Activated CD4-positive, alpha-beta T cell treated with anti-CD3 and anti-CD28 coated beads, Interleukin-2, amount 10 ng/mL, durations not matched to agents 7 days and 5 days (primary cell): Measurements from ENCODE around the gene TXNRD2. TPM values are rescaled to one million over a fixed set of nuclear protein-coding genes. Genes with fewer than 3 reads are reported as not detected.

ENCODE experiments used
- CTCF ChIA-PET: fragments of 350-600 bp; sonication (Branson Sonifier 250); formaldehyde crosslinking; loops from one replicate; lab custom pipeline; 2021; ENCODE audit warnings: antibody characterized with exemption; lab: Charles Lee
- POLR2A ChIA-PET: fragments of 350-600 bp; sonication (Branson Sonifier 250); formaldehyde crosslinking; loops from one replicate; lab custom pipeline; 2021; ENCODE audit warnings: antibody characterized with exemption; lab: Charles Lee
- DNase-seq: peaks from one replicate; pipeline ENCODE4 v3.0.0-alpha.2; 2020
- H3K27ac Mint-ChIP-seq: one replicate; pipeline ENCODE4 v1.8.0; 2021; ENCODE audit warnings: mild to moderate bottlenecking, moderate library complexity, mixed read lengths
- H3K27me3 Mint-ChIP-seq: one replicate; pipeline ENCODE4 v1.8.0; 2021; ENCODE audit warnings: mixed read lengths
- H3K36me3 Mint-ChIP-seq: one replicate; pipeline ENCODE4 v1.8.0; 2021; ENCODE audit warnings: low read depth, mixed read lengths
- H3K4me1 Mint-ChIP-seq: one replicate; pipeline ENCODE4 v1.8.0; 2021; ENCODE audit warnings: mixed read lengths
- H3K4me3 Mint-ChIP-seq: one replicate; pipeline ENCODE4 v1.8.0; 2021; ENCODE audit warnings: mild to moderate bottlenecking, moderate library complexity, mixed read lengths
- H3K9me3 Mint-ChIP-seq: one replicate; pipeline ENCODE4 v1.8.0; 2021; ENCODE audit warnings: mixed read lengths
- total RNA-seq, 2 experiments: library from RNA; stranded (reverse); gene quantifications; one replicate each; pipeline ENCODE4 v1.2.3, GENCODE V29; 2021

Gene TXNRD2
- total RNA-seq, 2 experiments from 2014 or later: 19.3 to 21.9 TPM

DNA sequence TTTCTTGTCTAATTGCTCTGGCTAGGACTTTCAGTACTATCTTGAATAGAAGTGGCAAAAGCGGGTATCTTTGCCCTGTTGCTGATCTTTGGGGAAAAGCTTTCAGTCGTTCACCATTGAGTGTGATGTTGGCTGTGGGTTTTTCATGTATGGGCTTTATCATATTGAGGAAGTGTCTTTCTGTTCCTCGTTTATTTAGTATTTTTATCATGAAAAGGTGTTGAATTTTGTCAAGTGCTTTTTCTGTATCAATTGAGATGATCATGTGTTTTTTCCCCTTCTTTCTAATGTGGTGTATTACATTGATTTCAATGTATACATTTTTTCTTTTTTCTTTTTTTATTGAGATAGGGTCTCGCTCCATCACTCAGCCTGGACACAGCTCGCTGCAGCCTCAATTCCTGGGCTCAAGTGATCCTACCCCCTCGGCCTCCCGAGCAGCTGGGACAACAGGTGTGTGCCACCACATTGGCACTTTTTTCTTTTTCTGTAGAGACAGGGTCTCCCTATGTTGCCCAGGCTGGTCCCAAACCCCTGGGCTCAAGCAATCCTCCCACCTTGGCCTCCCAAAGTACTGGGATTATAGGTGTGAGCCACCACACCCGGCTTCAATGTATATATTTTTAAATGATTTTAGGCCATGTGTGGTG, 81.6 kb downstream of the TXNRD2 start:
- H3K27me3 Mint-ChIP-seq: no peaks in the 10 kb centered on the region
- CTCF ChIA-PET: no interaction called here
- H3K4me1 Mint-ChIP-seq: peaks cover 14% of the 10 kb centered on the region
- H3K9me3 Mint-ChIP-seq: no peaks in the 10 kb centered on the region
- H3K27ac Mint-ChIP-seq: no peak overlapping the region
- peaks cover 7% of the 10 kb centered on the region for H3K36me3 Mint-ChIP-seq
- POLR2A ChIA-PET: no interaction called here
- no peak overlapping the region for H3K4me3 Mint-ChIP-seq
- no peak for DNase-seq

DNA sequence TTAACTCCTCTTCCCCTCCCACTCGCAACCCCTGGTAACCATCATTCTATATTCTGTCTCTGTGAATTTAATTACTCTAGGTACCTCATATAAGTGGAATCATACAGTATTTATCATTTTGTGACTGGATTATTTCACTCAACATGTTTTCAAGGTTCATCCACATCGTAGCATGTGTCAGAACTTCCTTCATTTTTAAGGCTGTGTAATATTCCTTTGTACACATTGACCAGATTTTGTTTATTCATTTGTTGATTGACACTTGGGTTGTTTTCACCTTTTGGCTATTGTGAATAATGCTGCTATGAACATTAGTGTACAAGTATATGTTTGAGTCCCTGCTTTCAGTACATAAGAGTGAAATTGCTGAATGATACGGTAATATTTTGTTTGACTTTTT, 84.2 kb downstream of the TXNRD2 start:
- H3K9me3 Mint-ChIP-seq: no peaks in the 10 kb centered on the region
- POLR2A ChIA-PET: no interaction called here
- H3K36me3 Mint-ChIP-seq: peaks cover 15% of the 10 kb centered on the region
- H3K27me3 Mint-ChIP-seq: no peaks in the 10 kb centered on the region
- H3K4me1 Mint-ChIP-seq: peaks cover 32% of the 10 kb centered on the region
- CTCF ChIA-PET: no interaction called here
- no peak overlapping the region for H3K27ac Mint-ChIP-seq
- DNase-seq: no peak
- no peak overlapping the region for H3K4me3 Mint-ChIP-seq

DNA sequence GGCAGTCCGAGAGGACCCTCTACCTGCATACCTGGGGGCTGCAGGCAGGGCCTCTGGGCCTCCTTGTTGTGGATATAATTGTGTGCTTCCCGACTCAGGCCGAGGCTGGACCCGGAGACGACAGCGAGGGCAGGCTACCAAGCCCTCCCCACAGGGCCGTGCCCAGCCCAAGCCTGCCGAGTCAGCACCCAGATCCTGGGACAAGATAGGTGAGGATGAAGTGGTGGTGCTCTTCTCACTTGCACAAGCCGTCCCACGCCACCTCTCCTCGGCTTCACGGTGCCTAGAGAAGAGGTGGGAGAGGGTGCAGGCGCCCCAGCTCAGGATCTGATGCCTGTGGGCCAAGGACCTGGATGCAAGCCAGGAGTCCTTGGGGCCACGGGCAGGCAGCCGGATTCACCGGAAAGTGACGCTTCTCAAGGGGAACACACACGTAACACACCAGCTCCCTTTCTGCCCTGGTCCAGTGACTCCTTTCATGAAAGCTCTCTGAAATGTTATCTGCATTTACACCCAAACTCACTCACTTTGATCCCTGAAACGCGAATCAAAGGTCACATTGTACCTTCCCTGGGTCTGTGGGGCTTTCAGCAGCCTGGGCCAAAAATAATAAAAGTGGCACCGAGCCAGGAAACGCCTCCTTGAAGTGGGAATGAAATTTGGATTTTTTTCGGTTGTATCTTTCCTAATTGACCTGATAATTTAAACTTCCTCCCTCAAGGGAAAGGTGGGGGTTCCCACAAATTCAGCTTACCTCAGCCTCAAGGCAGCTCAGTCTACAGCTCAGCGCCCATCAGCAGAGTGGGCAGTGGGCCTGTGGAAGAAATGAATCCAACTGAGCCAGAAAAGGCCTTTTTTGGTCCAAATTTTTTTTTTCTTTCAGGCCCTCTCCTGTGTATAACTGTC, 85.9 kb downstream of the TXNRD2 start:
- Mint-ChIP-seq H3K9me3 (no peaks in the 10 kb centered on the region), H3K27ac (peak overlapping the region; percentile 97), H3K4me3 (peak overlapping the region; percentile 96), H3K4me1 (peaks cover 35% of the 10 kb centered on the region), H3K27me3 (no peaks in the 10 kb centered on the region), H3K36me3 (peaks cover 20% of the 10 kb centered on the region)
- DNase-seq: peak; percentile 48
- ChIA-PET POLR2A (interaction anchor here (0.6 to 1.0 kb wide), 3 partner anchors 24 to 261 kb away, joined by 3 read pairs; partner anchors contain the start of gene TRMT2A), CTCF (interaction anchor here (0.6 to 1.3 kb wide), 3 partner anchors 12 to 63 kb away, joined by 3 to 4 read pairs (median 4); no protein-coding TSS in a partner anchor)

DNA sequence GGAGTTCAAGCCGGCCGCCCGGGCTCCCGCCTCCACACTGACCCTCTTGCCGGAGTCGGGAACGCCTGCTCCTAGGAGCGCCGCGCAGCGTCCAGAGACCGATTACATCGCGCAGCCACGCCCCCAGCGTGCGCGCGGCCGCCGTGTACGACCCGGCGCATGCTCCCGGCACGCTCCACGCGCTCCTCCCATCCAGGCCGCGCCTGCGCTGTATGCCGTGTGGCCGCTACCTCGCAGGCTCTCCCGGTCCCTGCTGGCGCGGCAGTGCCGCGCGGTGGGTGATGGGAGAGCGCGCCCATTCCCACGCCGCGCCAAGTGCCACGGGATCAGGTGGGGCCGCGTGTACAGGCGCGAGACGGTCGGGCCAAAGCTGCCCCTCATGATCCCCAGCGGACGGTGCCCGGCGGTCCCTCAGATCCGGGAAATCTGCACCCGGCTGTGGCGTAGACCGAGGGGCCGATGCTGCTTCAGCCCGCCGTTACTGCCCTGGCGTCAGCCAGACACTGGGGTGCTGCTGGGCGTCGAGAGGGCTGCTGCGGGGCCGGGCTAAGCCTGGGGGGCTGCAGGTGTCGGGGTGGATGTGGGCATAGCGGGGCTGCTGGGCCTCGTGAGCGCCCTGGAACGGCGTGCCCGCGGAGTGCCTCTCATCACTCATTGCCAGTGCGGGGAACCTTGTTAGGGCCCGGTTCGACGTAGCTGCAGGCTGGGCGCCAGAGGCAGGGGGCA, 86.7 kb downstream of the TXNRD2 start, which contains the start of the genes GNB1L and RTL10:
GNB1L (minus strand) TSS at position 97 of the 726 bp plus-strand sequence. CDS start 33,519 bp downstream, outside the sequence.
RTL10 (minus strand) TSS at position 97 of the 726 bp plus-strand sequence. CDS start 2,613 bp downstream, outside the sequence.
- Mint-ChIP-seq H3K4me1 (peaks cover 40% of the 10 kb centered on the region), H3K4me3 (peak within 1 kb of the TSS; percentile 96), H3K27me3 (no peaks in the 10 kb centered on the region), H3K36me3 (peaks cover 28% of the 10 kb centered on the region), H3K9me3 (no peaks in the 10 kb centered on the region), H3K27ac (peak within 1 kb of the TSS; percentile 97)
- DNase-seq: peak; percentile 95
- POLR2A ChIA-PET: interaction anchor here (0.6 to 1.0 kb wide), 3 partner anchors 23 to 262 kb away, joined by 3 read pairs; partner anchors contain the start of gene TRMT2A
- CTCF ChIA-PET: interaction anchor here (1.3 kb wide), 1 partner anchor 11 kb away, joined by 4 read pairs; no protein-coding TSS in a partner anchor

- Mint-ChIP-seq H3K4me1 (peaks cover 42% of the 10 kb centered on the region), H3K9me3 (no peaks in the 10 kb centered on the region), H3K27ac (peak overlapping the region; percentile 97), H3K4me3 (peak overlapping the region; percentile 96), H3K36me3 (peaks cover 33% of the 10 kb centered on the region), H3K27me3 (no peaks in the 10 kb centered on the region)
- CTCF ChIA-PET: no interaction called here
- peak; percentile 35 for DNase-seq
- POLR2A ChIA-PET: no interaction called here
Measured at GRCh38 chr22:19853879-19854777, 87.5 kb downstream of the TXNRD2 start.

DNA sequence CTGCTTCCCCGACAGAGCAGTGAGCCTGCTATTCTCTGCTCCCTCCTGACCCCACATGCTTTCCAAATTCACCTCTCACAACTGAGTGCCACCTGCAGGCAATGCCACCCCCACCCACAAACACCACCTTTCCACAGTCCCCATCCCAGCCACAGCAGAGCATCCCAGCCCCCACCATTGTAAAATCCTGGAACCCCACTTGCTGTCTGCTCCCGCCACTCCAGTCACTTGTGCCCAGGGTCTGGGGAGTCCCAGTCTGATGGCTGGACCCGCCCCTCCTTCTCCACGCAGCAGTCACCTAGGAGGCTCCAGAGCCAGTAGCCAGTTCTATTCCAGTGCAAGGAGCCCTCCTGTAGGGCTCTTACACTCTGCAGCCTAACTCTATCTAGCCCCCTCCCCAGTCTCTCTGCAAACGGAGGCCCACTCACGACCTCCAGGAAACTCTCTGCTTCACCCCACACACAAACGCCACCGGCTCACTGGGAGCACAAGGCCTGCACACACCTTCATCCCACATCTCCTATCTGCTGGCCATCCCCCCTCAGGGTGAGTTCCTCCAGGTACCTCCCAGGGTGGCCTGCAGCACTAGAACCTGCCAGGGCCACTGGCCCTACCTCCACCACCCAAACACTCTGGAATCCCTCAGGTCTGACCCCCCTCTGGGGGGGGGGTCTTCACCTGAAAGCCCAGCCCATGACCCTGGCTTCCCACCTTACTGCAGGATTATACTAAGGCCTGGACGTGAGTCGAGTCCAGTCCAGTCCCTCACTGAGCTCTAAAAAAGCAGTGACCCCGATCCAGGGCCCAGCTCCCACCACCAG, 88.3 kb downstream of the TXNRD2 start:
- no peak for DNase-seq
- CTCF ChIA-PET: no interaction called here
- Mint-ChIP-seq H3K4me3 (peak overlapping the region; percentile 96), H3K36me3 (peaks cover 33% of the 10 kb centered on the region), H3K9me3 (no peaks in the 10 kb centered on the region), H3K27me3 (no peaks in the 10 kb centered on the region), H3K4me1 (peaks cover 42% of the 10 kb centered on the region), H3K27ac (peak overlapping the region; percentile 97)
- POLR2A ChIA-PET: no interaction called here

DNA sequence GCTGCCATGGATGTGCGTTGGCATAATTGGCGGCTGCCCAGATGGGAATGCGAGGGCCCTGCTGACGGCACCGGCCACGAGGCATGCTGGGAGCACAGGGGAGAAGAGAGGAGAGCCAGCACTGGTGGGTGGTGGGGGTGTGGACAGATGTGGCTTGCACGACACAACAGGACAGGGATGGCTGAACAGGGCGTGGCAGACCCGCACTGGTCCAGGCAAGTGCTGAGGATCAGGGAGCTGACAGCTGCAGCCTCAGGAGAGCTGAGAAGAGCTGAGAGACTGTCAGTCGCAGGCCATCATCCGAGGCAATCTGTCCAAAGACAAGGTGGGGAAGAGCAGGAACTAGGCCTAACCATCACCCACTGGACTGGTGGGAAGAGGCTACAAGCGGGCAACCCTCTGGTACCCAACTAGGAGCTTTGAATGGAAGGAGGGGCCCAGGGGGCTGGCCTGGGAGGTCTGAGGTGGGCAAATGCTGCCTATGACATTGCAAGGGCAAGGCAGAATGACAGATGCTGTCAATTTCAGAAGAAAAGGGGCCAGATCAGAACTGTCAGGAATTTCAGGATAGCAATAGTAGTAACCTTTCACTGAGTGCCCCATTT, 89.3 kb downstream of the TXNRD2 start:
- Mint-ChIP-seq H3K4me1 (peaks cover 43% of the 10 kb centered on the region), H3K36me3 (peaks cover 40% of the 10 kb centered on the region), H3K4me3 (peak overlapping the region; percentile 96), H3K9me3 (no peaks in the 10 kb centered on the region), H3K27ac (no peak overlapping the region), H3K27me3 (no peaks in the 10 kb centered on the region)
- no peak for DNase-seq
- ChIA-PET POLR2A (no interaction called here), CTCF (no interaction called here)

- Mint-ChIP-seq H3K27me3 (no peaks in the 10 kb centered on the region), H3K9me3 (no peaks in the 10 kb centered on the region), H3K27ac (no peak overlapping the region), H3K4me1 (peaks cover 36% of the 10 kb centered on the region), H3K4me3 (no peak overlapping the region), H3K36me3 (peaks cover 37% of the 10 kb centered on the region)
- DNase-seq: no peak
- CTCF ChIA-PET: no interaction called here
- POLR2A ChIA-PET: no interaction called here
Measured at GRCh38 chr22:19851291-19852176, 90.1 kb downstream of the TXNRD2 start.

- Mint-ChIP-seq H3K27ac (peak overlapping the region; percentile 57), H3K4me1 (peaks cover 33% of the 10 kb centered on the region), H3K36me3 (peaks cover 37% of the 10 kb centered on the region), H3K27me3 (no peaks in the 10 kb centered on the region), H3K9me3 (no peaks in the 10 kb centered on the region), H3K4me3 (no peak overlapping the region)
- ChIA-PET POLR2A (no interaction called here), CTCF (no interaction called here)
- no peak for DNase-seq
Measured at GRCh38 chr22:19850763-19851109, 90.9 kb downstream of the TXNRD2 start.
